GM18907 (cell line): ENCODE results near the gene PPP4R1.
"Not testable (repeated sequence)": the region's sequence is repeated elsewhere in the genome, so short reads cannot be mapped to it uniquely, and the experiment has no call there.

Source experiments
- ATAC-seq: cut with Tn5 transposase; IDR thresholded peaks from one replicate; pipeline ENCODE4 v1.9.1; 2021; ENCODE audit warnings: mild to moderate bottlenecking, moderate library complexity; ENCODE audit not compliant: unreplicated experiment

PPP4R1 gene

DNA sequence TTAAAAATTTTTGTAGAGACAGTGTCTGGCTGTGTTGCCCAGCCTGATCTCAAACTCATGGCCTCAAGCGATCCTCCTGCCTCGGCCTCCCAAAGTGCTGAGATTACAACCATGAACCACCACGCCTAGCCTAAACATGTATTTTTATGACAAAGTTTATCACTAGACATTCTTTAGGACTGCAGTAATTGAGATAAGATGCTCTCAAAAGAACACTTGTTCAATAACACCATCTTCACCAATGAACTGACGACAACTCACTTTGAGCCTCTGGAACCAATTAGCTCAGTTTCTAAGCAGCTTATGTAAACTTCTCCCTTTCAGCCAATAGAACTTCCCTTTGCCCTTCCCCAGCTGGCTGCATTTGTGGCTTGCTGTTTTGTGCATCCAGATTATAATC, 15.3 kb upstream of the PPP4R1 start:
- ATAC-seq, result no peak

DNA sequence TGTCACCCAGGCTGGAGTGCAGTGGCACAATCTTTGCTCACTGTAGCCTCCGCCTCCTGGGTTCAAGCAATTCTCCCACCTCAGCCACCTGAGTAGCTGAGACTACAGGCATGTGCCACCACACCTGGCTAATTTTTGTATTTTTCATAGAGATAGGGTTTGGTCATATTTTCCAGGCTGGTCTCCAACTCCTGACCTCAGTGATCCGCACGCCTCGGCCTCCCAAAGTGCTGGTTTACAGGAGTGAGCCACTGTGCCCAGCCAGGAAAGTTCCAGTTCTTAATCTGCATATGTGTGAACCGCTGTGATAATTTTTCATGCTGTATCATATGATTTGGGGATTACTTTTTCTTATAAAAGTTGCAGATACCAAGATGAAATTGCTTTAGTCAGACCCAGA, 14.6 kb upstream of the PPP4R1 start:
- no peak for ATAC-seq

- no peak for ATAC-seq
Observed at GRCh38 chr18:9627642-9628041, 13.3 kb upstream of the PPP4R1 start.

GRCh38 chr18:9619990-9620389, 5.6 kb upstream of the PPP4R1 start:
- no peak for ATAC-seq

- ATAC-seq, result no peak
Observed at GRCh38 chr18:9619545-9619944, 5.2 kb upstream of the PPP4R1 start.

DNA sequence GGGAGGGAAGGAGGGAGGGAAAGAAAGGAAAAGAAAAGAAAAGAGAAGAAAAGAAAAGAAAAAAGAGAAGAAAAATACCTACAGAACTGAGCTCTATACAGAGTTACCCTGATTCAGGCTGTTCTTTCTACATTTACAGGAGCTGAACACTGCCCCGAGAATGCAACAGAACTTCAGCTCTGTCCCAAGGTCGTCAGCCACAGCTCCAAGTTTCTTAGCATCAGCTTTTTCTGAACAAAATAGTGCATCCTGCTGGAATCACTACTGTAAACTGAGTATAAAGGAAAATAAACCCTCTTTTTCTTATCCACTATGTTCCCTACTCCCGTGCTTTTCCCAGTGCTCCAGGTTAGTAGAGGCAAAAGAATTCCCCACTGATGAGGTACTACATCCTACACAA, 4.7 kb upstream of the PPP4R1 start:
- ATAC-seq, result no peak

DNA sequence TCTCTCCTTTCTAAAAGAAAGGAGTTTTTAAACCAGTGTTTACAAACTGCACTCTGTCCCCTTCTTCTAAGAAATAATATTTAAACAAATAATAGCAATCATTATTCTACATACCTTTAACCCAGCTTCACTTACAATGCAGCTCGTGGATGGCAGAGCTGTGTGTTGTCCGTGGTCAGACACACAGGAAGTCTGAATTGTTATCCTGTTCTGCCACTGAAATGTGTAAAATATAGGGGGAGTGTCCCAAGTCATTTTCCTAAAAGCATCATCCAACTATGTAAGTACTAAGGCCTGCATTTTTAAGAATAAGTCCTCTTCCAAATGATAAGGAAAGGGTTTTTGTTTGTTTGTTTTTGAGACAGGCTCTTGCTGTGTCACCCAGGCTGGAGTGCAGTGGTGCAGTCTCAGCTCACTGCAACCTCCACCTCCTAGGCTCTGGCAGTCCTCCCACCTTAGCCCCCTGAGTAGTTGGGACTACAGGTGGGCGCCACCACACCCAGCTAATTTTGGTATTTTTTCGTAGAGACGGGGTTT, 2.7 kb upstream of the PPP4R1 start:
- ATAC-seq, result no peak

GRCh38 chr18:9616049-9616448, 1.7 kb upstream of the PPP4R1 start:
- ATAC-seq, result no peak

- ATAC-seq, result no peak
Observed at GRCh38 chr18:9615280-9615797, 980 bp upstream of the PPP4R1 start.

DNA sequence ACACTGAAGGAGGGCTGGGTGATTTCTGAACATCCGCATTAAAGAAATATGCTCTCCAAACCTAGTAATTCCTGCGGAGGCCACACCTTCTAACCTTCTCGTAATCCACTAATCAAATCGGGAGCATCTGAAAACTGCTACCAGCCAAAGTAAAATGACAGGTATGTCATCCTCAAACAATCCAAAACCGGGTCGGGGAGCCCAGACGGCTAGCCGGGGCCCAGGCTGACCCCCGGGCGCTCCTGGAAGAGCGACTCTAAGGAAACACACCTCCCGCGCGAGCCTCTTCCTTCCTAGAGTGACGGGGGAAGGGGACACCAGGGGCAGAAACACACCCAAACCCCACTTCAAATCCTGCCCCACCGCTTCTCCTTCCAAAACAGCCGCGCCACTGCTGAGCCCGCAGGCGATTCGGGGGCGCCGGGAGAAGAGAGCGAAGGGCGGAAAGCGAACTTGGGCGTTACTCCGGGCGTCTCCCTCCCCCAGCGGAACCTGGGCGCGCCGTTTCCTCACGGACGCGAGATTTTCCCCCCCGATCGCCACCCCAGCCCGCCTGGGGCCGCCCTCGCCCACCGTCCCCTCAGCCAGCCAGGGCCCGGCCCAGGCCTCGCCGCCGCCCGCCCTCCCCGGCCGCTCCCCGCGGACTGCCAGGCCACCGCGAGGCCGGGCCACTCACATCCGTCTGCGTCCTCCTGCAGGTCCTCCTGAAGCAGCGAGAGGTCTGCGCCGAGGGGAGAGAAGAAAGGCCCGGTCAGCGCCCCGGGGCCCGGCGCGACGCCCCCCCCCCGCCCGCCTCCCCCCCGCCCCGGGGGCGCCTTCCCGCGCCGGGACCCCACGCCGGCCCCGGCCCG, 584 bp downstream of the PPP4R1 start:
- ATAC-seq, result peak; percentile 34

GRCh38 chr18:9612977-9613376, 1.4 kb downstream of the PPP4R1 start:
- ATAC-seq, result no peak

- peak; percentile 55 for ATAC-seq
Observed at GRCh38 chr18:9612215-9612830, 2.0 kb downstream of the PPP4R1 start.

DNA sequence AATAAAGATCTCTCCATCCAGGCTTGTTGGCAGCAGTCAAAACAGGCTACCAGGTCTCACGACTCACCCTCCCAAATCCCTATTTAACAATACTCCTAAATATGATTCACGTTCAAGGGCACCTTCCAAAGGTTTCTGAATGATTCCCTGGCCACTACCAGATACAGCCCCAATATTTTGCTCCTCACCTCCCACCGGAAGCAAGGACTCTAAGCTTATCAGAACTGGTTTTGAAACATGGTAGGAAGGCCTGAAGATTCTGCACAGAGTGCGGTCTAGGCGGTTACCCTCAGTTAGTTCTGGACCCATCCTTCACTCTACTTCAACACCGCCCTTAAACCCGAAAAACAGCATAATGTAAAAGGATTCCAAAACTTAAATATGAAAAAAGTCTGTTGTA, 5.2 kb downstream of the PPP4R1 start:
- ATAC-seq, result no peak

DNA sequence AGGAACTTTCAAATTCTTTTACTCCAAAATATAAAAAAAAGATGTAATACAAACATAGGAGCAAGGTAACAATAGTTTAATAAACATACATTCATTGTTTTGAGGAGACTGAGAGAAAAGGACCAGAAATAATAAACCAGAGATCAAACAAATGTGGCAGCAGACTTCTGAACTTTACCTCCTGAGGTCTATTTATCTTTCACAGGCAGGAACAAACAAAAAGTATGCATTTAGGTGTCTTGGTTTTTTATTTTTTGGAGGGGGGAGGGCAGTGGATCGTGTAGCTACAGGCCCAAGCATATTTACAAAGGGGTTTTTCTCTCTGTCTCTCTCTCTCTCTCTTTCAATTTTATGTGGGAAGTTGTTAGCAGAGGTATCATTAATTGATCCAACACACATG, 5.6 kb downstream of the PPP4R1 start:
- ATAC-seq, result no peak

GRCh38 chr18:9608298-9608697, 6.1 kb downstream of the PPP4R1 start:
- ATAC-seq, result no peak

GRCh38 chr18:9607111-9607510, 7.2 kb downstream of the PPP4R1 start:
- not testable (repeated sequence) for ATAC-seq

DNA sequence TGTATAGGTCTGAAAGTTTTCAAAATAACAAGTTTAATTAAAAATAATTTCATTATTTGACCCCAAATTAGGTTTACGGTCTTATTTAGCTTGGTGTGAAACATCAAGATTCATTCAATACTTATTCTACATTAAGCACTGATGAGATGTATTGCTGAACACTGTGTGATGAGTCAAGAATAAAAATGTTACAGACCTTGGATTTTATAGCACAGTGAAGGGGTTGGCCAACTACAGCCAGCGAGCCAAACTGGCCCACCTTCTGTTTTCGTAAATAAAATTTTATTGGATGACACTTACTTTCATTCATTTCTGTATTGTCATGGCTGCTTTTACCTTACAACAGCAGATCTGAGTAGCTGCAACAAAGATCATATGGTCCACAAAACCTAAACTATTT, 8.3 kb downstream of the PPP4R1 start:
- ATAC-seq, result no peak

DNA sequence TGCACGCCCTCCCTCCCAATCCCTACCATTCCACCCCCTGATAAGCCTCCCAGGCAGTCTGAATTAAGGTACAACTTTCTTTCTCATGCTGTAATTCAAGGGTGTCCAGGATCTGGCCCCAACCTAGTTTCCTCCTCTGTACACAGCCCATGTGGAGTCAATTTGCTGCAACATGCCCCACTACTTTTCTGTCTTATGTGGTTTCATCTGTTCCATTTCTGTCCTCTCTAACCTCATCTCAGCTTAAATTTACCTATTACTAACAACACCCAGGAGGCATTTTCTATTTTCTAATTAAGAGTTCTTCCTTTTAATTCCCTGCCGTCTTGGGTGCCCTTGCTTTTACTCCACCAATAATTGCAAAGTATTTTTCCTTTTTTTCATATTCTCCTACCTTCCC, 10.0 kb downstream of the PPP4R1 start:
- ATAC-seq, result no peak

DNA sequence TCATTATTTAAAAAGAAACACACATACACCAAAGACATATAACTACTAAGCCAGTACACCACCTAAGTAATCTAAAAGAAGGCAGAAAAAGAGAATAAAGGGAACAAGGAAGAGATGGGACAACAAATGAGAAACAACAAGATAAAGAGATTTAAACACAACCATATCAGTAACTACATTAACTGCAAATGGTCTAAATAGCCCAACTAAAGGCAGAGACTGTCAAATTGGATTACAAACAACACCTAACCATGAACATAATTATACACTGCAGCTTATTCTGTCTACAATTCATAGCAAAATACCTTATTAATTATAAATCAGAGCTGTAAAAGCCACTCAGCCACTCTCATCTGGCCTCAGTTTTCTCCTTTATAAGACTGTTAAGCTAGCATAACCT, 15.0 kb downstream of the PPP4R1 start:
- ATAC-seq, result no peak

- ATAC-seq, result no peak
Observed at GRCh38 chr18:9597609-9598008, 16.8 kb downstream of the PPP4R1 start.

DNA sequence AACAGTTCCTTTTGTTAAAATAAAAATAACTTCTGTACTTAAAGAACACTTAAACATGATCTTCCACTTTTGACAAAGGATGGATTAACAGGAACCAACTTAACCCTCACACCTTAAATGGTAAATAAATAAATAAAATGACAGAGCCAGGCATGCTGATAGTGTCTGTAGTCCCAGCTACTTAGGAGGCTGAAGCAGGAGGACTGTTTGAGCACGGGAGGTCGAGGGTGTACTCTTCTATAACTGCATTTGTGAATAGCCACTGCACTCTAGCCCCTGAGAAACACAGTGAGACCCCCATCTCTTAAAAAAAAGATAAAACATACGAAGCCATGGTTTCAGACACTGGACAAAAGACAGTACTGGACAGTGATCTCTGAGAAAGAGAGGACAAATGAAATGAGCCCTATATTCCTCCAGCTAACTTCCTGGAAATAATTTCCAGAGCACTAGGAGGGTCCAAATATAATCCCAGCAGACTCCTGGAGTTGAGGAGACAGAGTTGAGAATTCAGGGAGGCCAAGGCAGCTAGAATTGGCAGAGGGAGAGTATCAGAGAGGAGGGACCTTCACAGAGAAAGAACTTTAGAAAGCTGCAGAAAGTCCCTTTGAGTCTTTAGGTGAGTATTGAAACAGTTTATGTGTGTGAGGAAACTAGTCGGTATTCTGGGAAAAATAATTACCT, 17.4 kb downstream of the PPP4R1 start:
- ATAC-seq, result no peak

DNA sequence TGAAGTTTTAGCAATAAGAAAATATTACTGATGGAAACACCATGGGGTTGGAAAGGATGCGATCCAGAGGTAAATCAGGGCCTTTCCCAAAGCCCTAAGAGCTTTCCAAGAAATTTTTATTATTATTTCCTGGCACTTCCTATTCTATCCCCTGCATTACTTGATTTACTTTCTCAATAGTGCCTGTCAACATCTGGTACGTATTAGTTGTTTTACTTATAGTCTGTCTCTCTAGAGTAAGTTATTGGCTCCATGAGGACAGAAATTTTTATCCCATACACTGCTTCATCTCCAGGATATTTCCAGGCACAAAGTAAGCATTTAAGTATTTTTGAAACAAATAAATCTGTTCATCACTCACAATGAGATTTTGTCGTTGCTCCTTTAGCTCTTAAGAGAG, 18.1 kb downstream of the PPP4R1 start:
- no peak for ATAC-seq
